HG03097 (cell line): ENCODE measurements around the gene BCL2.

ENCODE experiments used
- ATAC-seq: cut with Tn5 transposase; IDR thresholded peaks from one replicate; pipeline ENCODE4 v1.9.1; 2021; ENCODE audit not compliant: unreplicated experiment, low FRiP score

BCL2 gene

GRCh38 chr18:63262369-63263335, 56.9 kb downstream of the BCL2 start:
- no peak for ATAC-seq

- no peak for ATAC-seq
Measured at GRCh38 chr18:63261029-63261428, 58.5 kb downstream of the BCL2 start.

DNA sequence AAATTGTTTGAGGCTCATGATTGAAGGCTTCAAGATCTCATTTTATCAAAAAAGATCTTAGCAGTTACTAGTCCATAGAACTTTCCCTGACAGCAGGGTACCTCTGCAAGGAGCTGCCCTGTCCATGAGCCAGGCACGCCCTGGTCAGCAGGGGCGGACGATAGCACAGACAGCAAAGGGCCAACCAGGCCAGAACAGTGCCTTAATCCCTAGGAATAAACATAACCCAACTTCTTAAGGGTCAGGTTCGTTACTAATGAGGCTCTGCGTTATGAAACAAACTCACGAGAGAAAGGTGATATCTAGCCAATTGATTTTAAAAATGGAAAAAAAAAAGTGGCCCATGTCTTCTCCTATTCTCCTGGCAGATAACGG, 59.2 kb downstream of the BCL2 start:
- ATAC-seq, result no peak

- ATAC-seq, result no peak
Measured at GRCh38 chr18:63259567-63260379, 59.8 kb downstream of the BCL2 start.

DNA sequence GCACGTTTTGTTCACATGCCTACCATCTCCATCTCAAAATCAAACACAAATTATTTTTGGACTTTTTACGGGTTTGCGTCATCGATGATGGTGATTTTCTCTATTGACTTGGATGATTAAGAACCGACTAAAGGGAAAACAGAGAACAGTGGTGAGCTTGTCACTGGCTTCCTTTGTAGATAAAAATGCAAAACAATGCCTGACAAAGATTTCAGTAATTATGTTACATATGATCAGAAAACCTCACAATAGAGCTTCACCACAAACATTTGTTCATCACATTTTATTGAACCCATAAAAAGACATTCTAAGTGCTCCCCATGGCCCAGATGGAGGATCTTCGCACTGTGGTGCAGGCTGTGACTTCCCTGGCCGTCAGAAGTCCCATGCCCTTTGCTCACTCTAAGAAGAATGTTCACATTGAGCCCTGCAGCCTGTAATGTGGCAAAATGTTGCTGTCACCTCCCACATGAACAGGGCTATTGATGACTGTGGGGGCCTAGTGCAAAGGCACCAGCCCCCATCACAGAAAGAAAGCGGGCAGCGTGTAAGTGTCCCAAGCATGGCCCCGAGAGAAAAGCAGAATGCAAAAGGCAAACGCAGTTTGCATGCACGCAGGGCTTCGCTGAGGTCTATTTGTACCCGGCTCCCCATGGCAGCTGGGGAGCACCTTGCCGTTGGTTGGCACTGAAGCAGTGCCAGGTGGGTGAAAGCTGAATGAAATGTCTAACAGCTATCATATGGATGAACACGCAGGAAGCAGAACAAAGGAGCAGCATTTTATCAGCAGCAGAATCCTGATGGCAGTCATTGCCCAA, 60.6 kb downstream of the BCL2 start:
- ATAC-seq, result no peak

DNA sequence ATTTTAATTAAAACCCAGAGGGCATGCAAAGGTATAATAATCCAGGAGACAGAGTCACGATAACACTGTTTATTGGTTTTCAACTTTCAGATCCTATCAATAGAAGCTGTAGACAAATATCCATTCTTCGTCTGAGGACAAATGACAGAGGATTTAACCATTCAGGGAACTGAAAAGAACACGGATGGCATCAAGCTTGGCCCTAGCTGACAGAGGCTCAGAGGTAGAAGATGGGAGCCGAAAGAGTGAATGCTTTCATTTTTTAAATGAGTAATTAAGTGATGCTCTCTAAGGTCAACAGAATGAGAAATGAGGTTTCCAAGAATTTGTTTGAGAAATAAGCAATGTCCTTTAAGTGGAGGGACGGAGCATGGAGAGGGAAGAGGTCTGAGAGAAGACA, 62.1 kb downstream of the BCL2 start:
- ATAC-seq, result peak; percentile 38

DNA sequence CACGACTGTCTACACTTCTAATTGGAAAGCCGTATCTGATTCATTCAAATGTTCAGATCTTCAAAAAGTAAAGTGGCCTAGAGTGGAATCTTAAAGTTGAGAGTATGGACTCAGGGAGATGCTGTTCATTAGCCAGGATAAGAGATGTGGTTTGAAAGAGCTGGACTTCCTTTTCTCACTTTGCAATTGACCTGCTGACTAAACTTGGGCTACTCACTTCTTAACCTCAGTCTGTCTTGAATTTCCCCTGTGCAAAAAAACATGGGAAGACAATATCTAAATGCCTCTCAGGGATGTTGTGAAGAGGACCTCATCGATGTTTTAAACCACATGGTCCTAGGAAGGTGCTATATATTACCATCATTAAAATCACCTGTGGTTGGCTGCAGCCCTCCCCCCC, 64.1 kb downstream of the BCL2 start:
- no peak for ATAC-seq

- ATAC-seq, result no peak
Measured at GRCh38 chr18:63254716-63255399, 64.7 kb downstream of the BCL2 start.

GRCh38 chr18:63253428-63254372, 65.9 kb downstream of the BCL2 start:
- ATAC-seq, result no peak

- no peak for ATAC-seq
Measured at GRCh38 chr18:63253014-63253413, 66.6 kb downstream of the BCL2 start.

DNA sequence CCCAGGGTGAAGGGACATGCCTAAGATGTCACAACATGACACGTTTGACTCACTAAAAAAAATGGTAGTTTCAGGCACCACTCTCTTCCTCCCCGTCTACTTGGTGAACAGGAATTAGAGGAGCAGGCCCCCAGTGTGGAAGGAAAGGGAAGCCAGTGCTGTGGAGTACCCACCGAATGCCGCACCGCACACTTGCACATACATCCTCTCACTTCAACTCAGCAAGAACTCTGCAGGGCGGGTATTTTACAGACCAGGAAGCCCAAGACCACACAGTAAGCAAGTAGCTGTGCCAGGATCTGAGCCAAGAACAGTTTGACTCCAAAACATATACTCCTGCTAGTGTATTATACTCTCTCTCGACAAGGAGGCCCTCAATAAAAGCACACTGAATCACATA, 69.8 kb downstream of the BCL2 start:
- ATAC-seq, result no peak

DNA sequence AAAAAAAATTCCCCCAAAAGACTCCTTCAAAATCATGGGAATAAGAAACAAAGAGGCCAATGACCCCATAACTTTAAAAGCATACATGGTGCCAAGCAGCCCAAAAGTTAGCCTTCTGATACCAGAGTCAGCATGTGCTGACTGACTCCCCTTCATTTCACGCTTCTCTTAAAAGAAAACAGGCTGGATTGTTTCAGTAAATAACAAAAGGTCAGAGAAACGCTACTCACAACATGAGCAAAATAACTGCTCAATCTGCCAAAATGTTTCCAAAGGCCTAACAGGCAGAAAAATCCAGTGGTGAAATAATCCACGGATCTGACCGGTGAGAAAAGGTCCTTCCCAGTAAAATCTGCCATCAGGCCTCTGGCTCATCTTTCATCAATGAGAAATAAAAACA, 71.6 kb downstream of the BCL2 start:
- ATAC-seq, result no peak

DNA sequence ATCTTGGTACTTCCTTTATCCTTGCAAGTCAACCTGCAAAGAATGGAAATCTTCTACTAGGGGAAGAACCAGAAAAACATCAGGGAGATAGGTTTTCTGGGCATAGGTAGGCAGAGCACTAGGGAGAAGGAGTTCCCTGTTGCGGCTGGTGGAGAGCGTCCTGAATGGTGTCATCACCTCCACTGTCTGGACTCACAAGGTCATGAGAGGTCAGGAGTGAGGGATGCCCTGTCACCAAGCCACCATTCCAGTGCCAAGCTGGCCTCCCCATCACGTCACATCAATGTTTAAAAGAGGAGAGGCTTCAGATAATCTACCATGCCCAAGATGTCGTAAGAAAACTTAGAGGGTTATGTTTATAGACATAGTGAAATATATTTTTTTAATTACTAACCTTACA, 72.1 kb downstream of the BCL2 start:
- no peak for ATAC-seq

- ATAC-seq, result no peak
Measured at GRCh38 chr18:63245600-63245999, 74.0 kb downstream of the BCL2 start.

- ATAC-seq, result no peak
Measured at GRCh38 chr18:63244607-63245006, 75.0 kb downstream of the BCL2 start.

GRCh38 chr18:63241760-63242159, 77.8 kb downstream of the BCL2 start:
- ATAC-seq, result no peak

DNA sequence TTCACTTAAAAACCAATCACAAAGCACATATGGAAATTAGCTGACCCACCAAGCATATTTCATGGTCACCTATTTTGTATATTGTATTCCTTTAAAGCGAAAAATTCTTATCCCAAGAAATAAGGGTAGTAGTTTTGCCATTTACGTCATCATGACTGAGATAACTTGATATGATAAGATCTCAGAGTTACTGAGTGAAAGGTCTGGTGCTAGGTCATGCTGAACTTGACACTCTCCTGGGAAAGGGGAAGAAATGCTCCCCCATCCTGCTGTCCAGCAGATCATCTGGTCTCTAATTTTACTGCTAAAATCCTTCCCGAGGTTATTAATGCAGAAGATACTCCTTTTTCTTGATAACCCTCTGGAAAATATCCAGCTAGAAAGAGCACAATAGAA, 78.3 kb downstream of the BCL2 start:
- ATAC-seq, result no peak

GRCh38 chr18:63240531-63241316, 78.8 kb downstream of the BCL2 start:
- ATAC-seq, result no peak
